Effector memory CD4-positive, alpha-beta T cell (primary cell): ENCODE data around the gene ADSS2.
"Not testable (repeated sequence)": the region's sequence is repeated elsewhere in the genome, so short reads cannot be mapped to it uniquely, and the experiment has no call there.

Experiments
- DNase-seq, 3 donors: peaks; one replicate each; pipeline ENCODE4 v3.0.0-alpha.2; 2020
- H3K27ac ChIP-seq: 2 replicates; pipeline ENCODE4 v1.7.0; 2013; ENCODE audit warnings: mild to moderate bottlenecking, low read length, moderate library complexity; ENCODE audit not compliant: insufficient read depth, poor library complexity, severe bottlenecking
- H3K27me3 ChIP-seq: replicated peaks from 2 replicates; pipeline ENCODE4 v1.7.0; 2013; ENCODE audit warnings: mild to moderate bottlenecking, low read length; ENCODE audit not compliant: insufficient read depth, control insufficient read depth, poor library complexity, severe bottlenecking
- H3K36me3 ChIP-seq: 2 replicates; pipeline ENCODE4 v1.7.0; 2013; ENCODE audit warnings: mild to moderate bottlenecking, low read length, moderate library complexity; ENCODE audit not compliant: control insufficient read depth, insufficient read depth
- H3K4me1 ChIP-seq: 2 replicates; pipeline ENCODE4 v1.7.0; 2013; ENCODE audit warnings: low read length, mild to moderate bottlenecking; ENCODE audit not compliant: control insufficient read depth, insufficient read depth, poor library complexity, severe bottlenecking
- H3K4me3 ChIP-seq: 2 replicates; pipeline ENCODE4 v1.7.0; 2013; ENCODE audit warnings: low read length, low read depth, mild to moderate bottlenecking; ENCODE audit not compliant: insufficient read depth, poor library complexity, severe bottlenecking
- H3K9me3 ChIP-seq: 2 replicates; pipeline ENCODE4 v1.7.0; 2013; ENCODE audit warnings: mild to moderate bottlenecking, low read length, moderate library complexity; ENCODE audit not compliant: control insufficient read depth

The ADSS2 gene

DNA sequence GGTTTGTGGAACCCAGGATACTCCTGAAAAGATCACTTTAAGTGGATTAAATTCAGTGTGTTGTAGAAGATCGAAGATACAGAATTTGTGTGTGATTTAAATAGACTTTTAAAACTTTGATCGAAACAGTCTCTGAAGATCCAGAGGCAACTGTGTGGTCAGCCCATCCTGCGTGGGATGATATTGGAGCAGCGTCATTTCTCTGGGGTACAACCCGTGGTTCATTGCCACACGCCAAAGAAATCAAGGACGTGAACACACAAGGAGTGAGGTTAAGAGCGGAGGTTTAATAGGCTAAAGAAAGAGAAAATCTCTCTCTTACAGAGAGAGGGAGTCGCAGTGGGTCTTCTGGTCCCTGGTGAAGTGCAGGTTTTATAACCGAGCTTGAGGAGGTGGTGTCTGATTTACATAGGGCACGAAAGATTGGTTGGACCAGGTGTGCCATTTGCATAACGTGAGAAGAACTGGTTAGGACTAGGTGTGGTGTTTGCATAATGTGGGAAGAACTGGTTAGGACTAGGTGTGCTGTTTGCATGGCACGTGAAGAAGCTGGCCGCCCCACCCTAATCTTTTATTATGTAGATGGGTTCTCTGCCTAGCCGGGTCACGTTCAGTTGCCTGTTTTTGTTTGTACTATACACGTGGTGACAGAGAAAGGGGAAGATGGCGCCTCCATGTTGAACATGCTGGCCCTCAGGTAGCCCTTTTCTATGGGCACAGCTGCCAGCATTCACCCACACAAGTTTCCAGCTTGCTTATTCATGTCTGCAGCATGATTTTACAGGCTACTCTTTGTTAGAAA lies 82.3 kb downstream of the ADSS2 start:
- Histone ChIP-seq H3K4me1 (no peaks in the 10 kb centered on the region), H3K4me3 (no peak overlapping the region), H3K9me3 (no peaks in the 10 kb centered on the region), H3K27me3 (no peaks in the 10 kb centered on the region), H3K36me3 (no peaks in the 10 kb centered on the region), H3K27ac (no peak overlapping the region)
- no peak for DNase-seq

GRCh38 chr1:244368279-244368678 lies 83.4 kb downstream of the ADSS2 start:
- Histone ChIP-seq H3K36me3 (no peaks in the 10 kb centered on the region), H3K4me1 (no peaks in the 10 kb centered on the region), H3K27ac (no peak overlapping the region), H3K27me3 (no peaks in the 10 kb centered on the region), H3K4me3 (no peak overlapping the region), H3K9me3 (no peaks in the 10 kb centered on the region)
- no peak for DNase-seq

DNA sequence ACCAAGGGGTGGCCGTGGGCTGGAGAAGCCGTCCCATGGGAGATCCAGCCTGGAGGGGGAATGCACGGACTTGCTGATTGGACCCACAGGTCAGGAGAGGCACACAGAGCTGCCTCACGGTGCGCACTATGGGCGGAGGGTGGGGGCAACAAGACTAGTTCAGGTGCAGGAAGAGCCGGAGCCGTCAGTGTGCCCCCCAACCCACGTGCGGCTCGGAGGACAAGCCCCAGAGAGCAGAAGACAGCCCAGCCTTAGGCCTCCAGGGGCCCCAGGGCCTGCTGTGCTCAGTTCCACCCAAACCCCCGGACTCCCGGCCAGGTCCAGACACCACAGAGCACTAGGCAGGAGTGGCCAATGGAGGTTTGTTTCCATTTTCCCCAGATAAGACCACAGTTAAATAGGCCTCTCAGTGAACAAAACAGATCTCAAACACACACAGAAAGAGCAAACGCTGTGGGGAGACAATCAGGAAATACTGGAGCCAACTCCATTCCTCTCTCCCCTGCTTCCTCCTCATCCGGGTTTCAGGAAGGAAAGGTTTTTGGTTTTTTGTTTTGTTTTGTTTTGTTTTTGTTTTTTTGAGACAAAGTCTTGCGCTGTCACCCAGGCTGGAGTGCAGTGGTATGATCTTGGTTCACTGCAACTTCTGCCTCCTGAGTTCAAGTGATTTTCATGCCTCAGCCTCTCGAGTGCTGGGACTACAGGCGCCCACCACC lies 84.2 kb downstream of the ADSS2 start:
- Histone ChIP-seq H3K27ac (no peak overlapping the region), H3K4me1 (no peaks in the 10 kb centered on the region), H3K9me3 (no peaks in the 10 kb centered on the region), H3K36me3 (no peaks in the 10 kb centered on the region), H3K4me3 (no peak overlapping the region), H3K27me3 (no peaks in the 10 kb centered on the region)
- DNase-seq, result no peak

DNA sequence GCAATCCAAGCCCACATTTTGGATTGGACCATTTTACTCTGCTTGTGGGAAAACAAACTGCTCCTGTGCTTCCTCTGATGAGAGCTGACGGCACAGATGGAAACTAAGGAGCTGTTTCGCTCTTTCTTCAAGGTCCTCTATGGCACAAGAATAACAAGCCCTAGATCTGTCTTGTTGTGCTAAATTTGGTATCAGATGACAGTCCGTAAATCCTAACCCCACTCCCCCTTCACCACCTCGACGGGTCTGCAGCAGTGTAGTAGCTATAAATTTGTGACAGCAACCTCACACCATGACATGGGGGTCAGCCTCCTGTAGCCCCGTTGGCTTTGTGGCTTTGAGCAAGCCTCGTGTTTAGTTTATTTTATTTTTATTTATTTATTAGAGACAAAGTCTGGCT lies 85.9 kb downstream of the ADSS2 start:
- no peaks in the 10 kb centered on the region for H3K9me3 ChIP-seq
- no peaks in the 10 kb centered on the region for H3K4me1 ChIP-seq
- no peak for DNase-seq
- H3K27me3 ChIP-seq, result no peaks in the 10 kb centered on the region
- H3K36me3 ChIP-seq, result no peaks in the 10 kb centered on the region
- H3K4me3 ChIP-seq, result no peak overlapping the region
- H3K27ac ChIP-seq, result no peak overlapping the region

DNA sequence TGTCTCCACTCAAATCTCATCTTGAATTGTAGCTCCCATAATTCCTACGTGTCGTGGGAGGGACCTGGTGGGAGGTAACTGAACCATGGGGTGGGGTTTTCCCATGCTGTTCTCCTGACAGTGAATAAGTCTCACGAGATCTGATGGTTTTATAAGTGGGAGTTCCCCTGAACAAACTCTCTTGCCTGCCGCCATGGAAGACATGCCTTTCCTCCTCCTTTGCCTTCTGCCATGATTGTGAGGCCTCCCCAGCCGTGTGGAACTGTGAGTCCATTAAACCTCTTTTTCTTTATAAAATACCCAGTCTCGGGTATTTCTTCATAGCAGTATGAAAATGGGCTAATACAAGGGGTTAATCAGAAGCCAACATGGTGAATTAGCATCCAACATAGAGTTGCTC lies 86.4 kb downstream of the ADSS2 start:
- not testable (repeated sequence) for H3K27me3 ChIP-seq, H3K27ac ChIP-seq, H3K4me1 ChIP-seq, H3K4me3 ChIP-seq, H3K9me3 ChIP-seq, DNase-seq, H3K36me3 ChIP-seq

- Histone ChIP-seq H3K36me3 (no peaks in the 10 kb centered on the region), H3K27ac (no peak overlapping the region), H3K27me3 (no peaks in the 10 kb centered on the region), H3K4me3 (no peak overlapping the region), H3K4me1 (no peaks in the 10 kb centered on the region), H3K9me3 (no peaks in the 10 kb centered on the region)
- DNase-seq, result no peak
These were observed 89.2 kb downstream of the ADSS2 start for GRCh38 chr1:244362476-244362875.

DNA sequence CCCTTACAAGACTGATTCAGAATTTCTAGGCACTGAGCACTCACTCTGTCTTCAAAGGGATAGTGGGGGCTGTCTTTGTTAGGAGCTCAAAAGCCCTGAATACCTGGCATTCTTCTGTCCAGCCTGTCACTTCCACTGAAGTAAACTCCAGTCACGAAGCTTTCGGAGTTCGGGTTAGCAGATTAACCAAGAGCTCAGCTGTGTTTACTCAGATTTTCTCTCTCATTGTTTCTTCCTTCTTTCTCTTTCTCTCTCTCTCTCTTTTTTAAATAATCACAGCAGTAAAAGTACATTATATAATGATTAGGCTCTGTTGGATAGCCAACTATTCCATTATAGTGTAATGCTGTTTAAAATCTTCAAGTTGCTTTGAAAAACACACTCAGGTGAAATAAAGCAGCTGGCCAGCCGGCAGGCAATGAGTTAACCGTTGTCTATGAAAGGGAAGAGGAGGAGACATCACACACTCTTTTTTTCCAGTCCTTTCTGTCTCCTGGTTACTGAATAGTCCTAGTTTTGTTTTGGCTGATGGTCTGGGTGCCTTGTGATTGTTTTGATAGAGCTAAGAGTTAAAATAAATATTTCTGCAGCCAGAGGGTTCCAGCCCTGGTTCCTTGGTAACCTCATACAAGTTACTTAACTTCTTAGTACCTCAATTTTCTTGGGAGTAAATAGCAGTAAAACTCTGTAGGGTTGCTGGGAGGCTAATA lies 89.8 kb downstream of the ADSS2 start:
- H3K27me3 ChIP-seq, result no peaks in the 10 kb centered on the region
- H3K36me3 ChIP-seq, result no peaks in the 10 kb centered on the region
- no peaks in the 10 kb centered on the region for H3K4me1 ChIP-seq
- no peak overlapping the region for H3K27ac ChIP-seq
- H3K9me3 ChIP-seq, result no peaks in the 10 kb centered on the region
- DNase-seq, result no peak
- H3K4me3 ChIP-seq, result no peak overlapping the region
